Neural cell (in vitro differentiated cells): ENCODE data around the gene NAA38.

Experiments
- EZH2 ChIP-seq: fragments of 200-600, 300-800 bp; shearing (Covaris generic), sonication (generic); IDR thresholded peaks from 2 replicates; pipeline ENCODE4 v1.6.1; 2014; ENCODE audit warnings: antibody characterized with exemption, low read length, borderline replicate concordance, mild to moderate bottlenecking; ENCODE audit not compliant: insufficient read depth, poor library complexity, severe bottlenecking
- MXI1 ChIP-seq: fragments of 450-650 bp; conservative IDR thresholded peaks from 2 replicates; pipeline ENCODE4 v1.6.1; 2014; ENCODE audit warnings: antibody characterized with exemption, mild to moderate bottlenecking; ENCODE audit not compliant: poor library complexity, severe bottlenecking
- POLR2AphosphoS5 ChIP-seq: IDR thresholded peaks from 2 replicates; pipeline ENCODE4 v1.6.1; 2012
- SMC3 ChIP-seq: fragments of 450-650 bp; conservative IDR thresholded peaks from 2 replicates; pipeline ENCODE4 v1.6.1; 2014; ENCODE audit warnings: antibody characterized with exemption, mild to moderate bottlenecking, moderate library complexity; ENCODE audit not compliant: poor library complexity
- TAF1 ChIP-seq: IDR thresholded peaks from 2 replicates; pipeline ENCODE4 v1.6.1; 2012; ENCODE audit warnings: low read depth
- TF ChIP-seq, protein P1 (sequence below): fragments of 450-650 bp; IDR thresholded peaks from 2 replicates; pipeline ENCODE4 v1.5.1; 2014; ENCODE audit warnings: antibody characterized with exemption, mild to moderate bottlenecking, moderate library complexity; ENCODE audit not compliant: poor library complexity, severe bottlenecking
- TF ChIP-seq, protein P2 (sequence below): IDR thresholded peaks from 2 replicates; pipeline ENCODE4 v1.6.1; 2012; ENCODE audit warnings: borderline replicate concordance

DNA sequence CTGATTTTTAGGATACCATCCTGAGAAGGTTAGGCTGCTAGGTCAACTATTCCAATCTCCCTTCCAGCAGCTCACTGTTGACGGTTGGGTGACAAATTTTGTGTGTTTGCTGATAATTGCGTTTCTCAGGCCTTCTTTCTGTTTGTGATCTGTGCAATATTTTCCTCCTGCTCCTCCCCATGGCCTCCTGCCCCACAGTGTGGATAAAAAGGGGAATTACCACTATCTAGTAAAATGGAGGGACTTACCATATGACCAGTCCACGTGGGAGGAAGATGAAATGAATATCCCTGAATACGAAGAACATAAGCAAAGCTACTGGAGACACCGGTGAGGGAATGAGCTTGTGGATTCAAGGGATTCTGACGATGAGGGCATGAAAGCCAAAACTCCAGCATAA is 40.4 kb upstream of the NAA38 start:
- TF ChIP-seq, protein P1, sequence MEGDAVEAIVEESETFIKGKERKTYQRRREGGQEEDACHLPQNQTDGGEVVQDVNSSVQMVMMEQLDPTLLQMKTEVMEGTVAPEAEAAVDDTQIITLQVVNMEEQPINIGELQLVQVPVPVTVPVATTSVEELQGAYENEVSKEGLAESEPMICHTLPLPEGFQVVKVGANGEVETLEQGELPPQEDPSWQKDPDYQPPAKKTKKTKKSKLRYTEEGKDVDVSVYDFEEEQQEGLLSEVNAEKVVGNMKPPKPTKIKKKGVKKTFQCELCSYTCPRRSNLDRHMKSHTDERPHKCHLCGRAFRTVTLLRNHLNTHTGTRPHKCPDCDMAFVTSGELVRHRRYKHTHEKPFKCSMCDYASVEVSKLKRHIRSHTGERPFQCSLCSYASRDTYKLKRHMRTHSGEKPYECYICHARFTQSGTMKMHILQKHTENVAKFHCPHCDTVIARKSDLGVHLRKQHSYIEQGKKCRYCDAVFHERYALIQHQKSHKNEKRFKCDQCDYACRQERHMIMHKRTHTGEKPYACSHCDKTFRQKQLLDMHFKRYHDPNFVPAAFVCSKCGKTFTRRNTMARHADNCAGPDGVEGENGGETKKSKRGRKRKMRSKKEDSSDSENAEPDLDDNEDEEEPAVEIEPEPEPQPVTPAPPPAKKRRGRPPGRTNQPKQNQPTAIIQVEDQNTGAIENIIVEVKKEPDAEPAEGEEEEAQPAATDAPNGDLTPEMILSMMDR = peak; percentile 39
- TF ChIP-seq POLR2AphosphoS5 = no peak
- TF ChIP-seq, protein P2, sequence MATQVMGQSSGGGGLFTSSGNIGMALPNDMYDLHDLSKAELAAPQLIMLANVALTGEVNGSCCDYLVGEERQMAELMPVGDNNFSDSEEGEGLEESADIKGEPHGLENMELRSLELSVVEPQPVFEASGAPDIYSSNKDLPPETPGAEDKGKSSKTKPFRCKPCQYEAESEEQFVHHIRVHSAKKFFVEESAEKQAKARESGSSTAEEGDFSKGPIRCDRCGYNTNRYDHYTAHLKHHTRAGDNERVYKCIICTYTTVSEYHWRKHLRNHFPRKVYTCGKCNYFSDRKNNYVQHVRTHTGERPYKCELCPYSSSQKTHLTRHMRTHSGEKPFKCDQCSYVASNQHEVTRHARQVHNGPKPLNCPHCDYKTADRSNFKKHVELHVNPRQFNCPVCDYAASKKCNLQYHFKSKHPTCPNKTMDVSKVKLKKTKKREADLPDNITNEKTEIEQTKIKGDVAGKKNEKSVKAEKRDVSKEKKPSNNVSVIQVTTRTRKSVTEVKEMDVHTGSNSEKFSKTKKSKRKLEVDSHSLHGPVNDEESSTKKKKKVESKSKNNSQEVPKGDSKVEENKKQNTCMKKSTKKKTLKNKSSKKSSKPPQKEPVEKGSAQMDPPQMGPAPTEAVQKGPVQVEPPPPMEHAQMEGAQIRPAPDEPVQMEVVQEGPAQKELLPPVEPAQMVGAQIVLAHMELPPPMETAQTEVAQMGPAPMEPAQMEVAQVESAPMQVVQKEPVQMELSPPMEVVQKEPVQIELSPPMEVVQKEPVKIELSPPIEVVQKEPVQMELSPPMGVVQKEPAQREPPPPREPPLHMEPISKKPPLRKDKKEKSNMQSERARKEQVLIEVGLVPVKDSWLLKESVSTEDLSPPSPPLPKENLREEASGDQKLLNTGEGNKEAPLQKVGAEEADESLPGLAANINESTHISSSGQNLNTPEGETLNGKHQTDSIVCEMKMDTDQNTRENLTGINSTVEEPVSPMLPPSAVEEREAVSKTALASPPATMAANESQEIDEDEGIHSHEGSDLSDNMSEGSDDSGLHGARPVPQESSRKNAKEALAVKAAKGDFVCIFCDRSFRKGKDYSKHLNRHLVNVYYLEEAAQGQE = no peak
- TF ChIP-seq MXI1 = no peak
- no peak for TF ChIP-seq EZH2
- peak; percentile 59 for TF ChIP-seq SMC3
- TF ChIP-seq TAF1 = no peak
